GM10847 (cell line): ENCODE data around the gene IFI6.

Experiments
- POLR2A ChIP-seq: IDR thresholded peaks from 2 replicates; pipeline ENCODE4 v1.6.1; 2011; ENCODE audit not compliant: insufficient read length; ENCODE audit errors: extremely low read depth

Gene IFI6, protein sequence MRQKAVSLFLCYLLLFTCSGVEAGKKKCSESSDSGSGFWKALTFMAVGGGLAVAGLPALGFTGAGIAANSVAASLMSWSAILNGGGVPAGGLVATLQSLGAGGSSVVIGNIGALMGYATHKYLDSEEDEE

DNA sequence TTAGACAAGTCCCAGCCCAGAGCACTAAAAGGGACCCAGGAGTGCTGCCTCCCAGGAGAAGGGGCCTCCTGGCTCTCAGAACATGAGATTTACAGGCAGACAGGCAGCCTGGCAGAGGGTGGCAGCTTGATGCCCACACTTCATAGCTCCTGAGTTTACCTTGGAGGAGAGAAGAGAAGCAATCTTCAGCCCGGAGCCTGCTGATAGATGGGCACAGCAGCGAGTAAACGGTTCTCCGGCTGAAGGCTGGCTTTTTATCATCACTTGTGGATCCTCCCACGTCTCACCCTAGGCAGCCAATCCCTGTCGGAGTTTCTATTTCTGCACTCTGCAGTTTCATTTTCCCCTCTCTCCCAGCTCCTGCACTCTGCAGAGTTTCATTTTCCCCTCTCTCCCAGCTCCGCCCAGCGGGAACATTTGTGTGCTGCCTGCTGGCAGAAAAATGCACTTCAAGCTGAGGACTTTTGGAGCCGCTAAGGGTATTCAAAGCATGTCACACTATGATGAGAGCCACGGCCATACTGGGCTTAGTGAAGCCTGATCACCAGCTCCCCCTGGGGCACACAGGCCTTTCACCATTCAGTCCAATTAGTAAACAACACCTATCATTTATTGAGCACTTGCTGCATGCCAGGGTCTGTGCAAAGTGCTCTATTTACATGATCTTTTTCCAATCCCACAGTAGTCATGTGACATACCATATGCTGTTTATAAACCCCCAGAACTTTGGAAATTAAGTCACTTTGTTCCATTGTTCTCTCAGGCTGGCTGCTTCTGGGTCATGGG lies at the start of gene IFI6:
Gene IFI6, minus strand, starts transcription at position 229 of the 786 bp plus-strand sequence. CDS start 2,878 bp downstream, outside the sequence.
- TF ChIP-seq POLR2A = peak; percentile 91

DNA sequence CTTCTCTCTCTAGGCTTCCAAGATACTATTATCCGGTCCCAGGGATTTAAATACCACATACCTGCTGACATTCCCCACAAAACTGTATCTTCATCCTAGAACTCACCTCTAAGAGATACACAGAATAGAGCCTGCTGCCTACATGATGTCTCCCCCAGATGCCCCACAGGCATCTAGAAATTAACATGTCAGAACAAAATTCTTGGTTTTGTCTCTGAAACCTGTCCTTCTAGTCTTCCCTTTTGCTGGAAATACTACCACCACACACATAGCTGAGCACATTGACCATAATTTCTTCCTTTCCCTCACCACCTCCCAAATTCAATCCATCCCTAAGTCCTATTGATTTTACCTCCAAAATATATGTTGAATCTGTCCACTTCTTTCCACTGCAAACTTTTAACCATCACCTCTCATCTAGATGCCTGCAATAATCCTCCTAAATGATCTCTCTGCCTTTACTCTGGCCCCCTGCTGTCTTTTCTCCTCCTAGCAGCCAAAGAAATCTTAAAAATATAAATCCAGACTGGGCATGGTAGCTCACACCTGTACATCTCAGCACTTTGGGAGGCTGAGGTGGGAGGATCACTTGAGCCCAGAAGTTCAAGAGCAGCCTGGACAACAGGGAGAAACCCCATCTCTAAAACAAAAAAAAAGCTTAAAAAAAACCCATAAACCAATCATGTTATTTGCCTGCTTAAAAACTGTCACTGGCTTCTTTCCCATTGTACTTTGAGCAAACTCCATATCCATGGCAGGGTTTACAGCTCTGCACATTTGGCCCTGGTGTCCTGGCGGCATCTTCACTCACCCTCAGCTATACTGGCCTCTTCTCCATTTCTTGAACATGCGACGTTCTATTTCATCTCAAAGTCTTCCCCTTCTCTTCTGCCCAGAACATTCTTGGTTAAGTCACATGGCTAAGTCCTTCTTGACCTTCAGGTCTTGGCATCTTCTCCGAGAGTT lies 47.6 kb upstream of the IFI6 start:
- TF ChIP-seq POLR2A = no peak

DNA sequence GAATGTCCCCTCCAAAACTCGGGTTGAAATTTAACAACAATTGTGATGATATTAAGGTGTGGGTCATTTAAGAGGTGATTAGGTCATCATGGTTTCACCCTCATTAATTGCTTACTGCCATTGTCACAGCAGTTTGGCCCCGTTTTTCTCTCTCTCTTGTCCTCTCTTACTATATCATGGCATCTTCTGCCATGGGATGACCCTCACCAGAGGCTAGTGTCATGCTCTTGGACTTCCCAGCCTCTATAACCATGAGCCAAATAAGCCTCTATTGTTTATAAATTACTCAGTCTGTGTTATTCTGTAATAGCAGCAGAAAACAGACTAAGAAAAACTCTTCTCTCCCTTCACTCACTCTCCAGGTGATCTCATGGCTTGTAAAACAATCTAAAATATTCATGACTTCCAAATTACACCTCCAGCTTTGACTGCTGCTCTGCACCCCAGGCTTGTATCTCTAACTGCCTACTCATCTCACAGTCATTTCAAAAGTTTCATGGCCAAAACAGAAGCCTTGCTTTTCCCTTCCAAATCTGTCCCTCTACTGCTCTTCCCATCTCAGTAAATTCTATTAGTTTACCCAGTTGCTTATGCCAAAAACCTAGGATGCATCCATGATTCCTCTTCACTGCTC lies 44.4 kb upstream of the IFI6 start:
- TF ChIP-seq POLR2A = no peak

DNA sequence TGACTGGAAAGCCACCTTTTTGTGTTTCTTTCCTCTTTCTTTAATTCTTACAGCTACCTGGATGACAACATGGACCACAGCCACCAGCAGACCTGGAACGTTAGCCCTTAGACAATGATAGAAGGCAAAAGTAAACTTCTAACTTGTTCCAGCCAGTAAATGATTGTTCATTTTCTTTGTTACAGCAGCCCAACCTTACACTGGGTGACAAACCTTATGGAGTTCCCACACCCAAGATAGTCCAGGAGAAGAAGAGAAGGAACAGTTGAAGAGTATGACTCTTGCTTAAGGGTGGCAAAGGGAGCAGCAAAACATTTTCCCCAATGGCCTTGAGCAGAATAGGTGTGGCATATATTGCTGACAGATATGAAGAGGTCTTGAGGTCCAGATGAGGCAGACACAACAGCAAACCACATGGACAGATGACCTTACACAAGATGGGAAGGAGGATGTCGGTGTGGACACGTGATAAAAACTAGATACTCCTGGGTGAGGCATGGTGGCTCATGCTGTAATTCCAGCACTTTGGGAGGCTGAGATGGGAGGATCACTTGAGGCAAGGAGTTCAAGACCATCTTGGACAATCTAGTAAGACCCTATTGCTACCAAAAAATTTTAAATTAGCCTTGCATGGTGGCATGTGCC lies 42.0 kb upstream of the IFI6 start:
- no peak for TF ChIP-seq POLR2A

DNA sequence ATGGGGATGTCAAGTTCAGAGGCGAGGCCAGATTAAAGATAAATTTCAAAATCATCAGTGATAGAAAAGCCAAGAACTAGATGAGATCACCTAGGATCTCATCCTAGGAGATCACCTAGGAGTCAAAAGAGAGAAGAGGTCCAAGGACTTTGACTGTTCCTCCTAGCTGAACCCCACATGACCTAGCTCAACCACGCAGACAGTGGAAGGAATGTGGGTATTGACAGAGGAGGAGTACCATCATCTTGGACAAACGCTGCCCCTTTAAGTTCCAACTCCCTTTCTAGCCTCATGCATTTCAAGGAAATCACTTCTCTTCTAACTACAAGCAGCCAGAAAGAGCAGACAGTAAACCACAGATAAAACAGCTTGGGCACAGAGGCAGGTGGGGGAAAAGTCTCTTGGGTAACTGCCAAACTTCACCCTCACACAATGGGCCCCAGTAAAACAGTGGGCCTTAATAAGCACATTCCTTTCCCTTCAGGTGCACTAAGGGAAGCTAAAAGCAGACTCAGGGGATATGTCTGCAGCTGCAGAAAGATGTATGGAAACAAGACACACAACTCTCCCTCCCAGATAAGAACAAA lies 41.2 kb upstream of the IFI6 start:
- no peak for TF ChIP-seq POLR2A

DNA sequence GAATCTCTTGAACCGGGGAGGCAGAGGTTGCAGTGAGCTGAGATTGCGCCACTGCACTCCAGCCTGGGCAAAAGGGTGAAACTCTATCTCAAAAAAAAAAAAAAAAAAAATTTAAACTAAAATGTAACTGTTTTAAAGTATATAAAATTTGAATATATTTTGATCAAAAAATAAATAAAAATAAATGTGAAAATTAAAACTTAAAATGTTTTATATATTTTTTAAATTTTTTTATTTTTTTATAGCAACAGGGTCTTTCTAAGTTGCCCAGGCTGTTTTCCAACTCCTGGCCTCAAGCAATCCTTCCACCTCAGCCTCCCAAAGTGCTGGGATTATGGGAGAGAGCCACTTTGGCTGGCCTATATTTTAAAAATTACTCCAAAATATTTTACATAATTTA lies 38.6 kb upstream of the IFI6 start:
- TF ChIP-seq POLR2A = no peak

DNA sequence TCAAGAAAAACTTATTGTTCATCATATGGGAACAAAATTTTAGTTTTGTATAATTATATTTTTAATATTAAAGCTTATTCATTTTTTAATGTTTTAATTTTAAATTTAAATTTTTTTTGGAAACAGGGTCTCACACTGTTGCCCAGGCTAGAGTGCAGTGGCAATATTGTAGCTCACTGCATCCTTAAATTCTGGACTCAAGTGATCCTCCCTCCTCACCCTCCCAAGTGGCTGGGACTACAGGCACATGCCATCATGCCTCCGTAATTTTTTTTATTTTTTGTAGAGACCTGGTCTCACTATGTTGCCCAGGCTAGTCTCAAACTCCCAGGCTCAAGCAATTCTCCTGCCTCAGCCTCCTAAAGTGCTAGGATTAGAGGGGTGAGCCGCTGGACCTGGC lies 33.6 kb upstream of the IFI6 start:
- no peak for TF ChIP-seq POLR2A

DNA sequence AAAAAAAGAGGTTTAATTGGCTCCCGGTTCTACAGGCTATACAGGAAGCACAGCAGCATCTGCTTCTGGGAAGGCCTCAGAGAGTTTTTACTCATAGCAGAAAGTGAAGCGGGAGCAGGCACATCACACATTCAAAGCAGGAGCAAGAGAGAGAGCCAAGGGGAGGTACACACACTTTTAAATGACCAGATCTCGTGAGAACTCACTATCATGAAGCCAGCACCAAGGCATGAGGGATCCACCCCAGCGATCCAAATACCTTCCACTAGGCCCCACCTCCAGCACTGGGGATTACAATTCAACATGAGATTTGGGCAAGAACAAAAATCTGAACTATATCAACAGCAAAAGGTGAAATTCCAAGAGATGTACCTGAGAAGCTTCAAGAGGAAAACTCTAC lies 33.0 kb upstream of the IFI6 start:
- TF ChIP-seq POLR2A = no peak

DNA sequence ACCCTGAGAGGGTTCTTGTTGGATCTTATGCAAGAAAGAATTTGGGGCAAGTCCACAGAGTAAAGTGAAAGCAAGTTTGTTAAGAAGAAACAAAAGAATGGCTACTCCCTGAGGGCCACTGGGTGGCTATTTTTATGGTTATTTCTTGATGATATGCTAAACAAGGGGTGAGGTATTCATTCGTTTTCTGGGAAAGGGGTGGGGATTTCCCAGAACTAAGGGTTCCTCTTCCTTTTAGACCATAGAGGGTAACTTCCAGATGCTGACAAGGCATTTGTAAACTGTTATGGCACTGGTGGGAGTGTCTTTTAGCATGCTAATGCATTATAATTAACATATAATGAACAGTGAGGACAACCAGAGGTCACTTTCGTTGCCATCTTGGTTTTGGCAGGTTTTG lies 18.2 kb upstream of the IFI6 start:
- no peak for TF ChIP-seq POLR2A

DNA sequence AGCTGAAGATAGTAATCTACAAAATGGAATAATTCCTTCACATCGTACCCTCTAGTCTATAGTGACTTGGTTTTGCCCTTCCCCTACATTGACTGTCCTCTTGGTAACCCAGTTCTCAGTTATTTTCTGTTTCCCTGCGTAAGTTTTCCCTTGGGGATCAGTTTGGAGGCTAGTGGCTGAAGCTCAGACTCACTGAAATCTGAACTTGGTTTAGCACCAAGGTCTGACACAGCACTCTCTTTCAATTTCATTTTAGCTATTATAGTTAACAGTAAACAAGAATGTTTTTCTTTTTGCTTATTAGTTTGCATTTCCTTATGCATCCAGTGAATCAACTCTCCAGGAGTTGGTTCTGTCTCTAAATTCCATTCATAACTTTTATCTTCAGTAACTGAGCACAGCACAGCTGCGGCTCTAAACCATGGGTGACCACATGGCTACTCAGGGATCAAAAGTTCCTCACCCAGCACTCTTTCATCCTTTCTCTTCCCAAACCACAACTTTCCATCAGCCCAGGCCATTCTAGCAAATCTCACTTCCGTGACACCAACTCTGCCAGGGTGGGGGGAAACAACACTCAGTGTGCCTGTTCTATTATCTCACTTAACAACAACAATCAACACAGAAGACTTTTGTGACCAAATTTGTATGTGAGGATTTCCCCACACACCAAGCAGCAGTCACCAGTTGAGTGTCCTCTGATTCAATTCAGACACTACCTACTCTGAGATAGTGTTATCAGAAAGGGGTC lies 17.6 kb upstream of the IFI6 start:
- no peak for TF ChIP-seq POLR2A

DNA sequence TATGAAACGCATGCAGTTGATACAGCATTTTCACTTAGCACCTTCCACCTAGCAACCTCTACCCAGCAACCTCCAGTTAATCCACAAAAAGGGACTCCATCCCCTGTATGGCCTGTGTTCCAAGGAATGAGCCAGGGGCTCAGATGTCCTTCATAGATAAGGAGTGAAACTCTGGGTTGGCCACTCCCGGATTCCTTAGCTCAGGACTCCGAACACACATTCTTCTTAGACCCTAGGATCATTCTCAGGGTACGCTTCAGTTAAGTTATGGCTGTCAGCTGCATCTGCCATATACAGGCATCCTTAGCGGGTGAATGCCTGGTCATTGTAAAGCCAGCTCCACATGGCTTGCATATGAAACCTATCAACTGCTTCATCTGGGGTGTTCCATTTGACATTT lies 15.9 kb upstream of the IFI6 start:
- TF ChIP-seq POLR2A = no peak

DNA sequence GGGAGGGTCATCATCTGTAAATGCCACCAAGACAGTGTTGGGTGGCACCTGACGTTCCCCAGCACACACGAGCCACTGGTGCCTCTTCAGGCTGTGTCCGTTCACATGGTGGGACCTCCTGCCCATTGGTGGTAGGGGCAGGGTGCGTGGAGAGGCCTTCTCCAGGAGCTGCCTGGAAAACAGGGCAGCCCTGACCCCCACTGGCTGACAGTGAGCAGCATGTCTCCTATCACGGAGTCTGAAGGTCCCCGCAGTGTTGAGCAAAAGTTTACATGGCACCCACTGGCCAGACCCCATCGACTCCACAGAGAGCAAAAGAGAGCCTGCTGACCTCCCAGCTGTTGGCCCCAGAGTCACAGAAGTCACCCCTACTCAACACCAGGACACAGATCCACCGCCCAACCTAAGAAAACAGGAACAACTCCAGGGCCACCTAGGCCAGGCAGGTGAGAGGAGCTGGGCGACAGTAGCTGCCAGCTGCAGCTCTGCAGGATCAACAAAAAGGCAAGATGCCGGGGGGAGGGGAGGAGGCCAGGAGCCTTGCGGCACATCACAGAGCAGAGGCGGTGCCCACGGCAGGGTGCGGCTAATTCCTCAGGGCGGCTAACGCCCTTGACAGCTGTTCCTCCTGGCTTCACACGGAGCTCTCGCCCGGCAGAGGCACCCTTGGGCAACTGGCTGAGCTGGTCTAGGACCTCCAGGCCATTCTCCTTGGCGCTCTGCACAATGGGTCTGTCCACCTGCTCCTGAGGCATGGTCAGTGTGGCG lies 14.4 kb upstream of the IFI6 start:
- TF ChIP-seq POLR2A = no peak

DNA sequence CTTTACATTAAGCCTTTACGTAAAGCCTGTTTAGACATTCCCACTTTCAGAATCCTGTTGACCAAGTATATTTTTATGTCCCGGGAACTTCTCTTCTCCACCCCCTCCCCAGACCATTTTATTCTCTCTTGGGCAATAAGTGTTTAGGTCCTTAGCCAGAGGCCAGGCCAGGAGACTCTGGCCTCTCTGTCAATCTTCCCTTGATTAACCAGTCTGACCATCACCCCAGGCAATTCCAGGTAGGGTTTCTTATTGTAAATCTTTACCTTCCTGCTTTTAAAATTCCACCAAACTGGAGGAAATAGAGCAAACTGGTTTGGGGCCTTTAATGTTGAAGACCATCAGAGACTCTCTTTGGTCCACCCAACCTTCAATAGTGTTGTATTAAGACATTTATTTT lies 12.2 kb upstream of the IFI6 start:
- no peak for TF ChIP-seq POLR2A
